ENCODE data around the gene MUC2. TPM values are rescaled to one million over a fixed set of nuclear protein-coding genes. Genes with fewer than 3 reads are reported as not detected.
"Not testable (repeated sequence)": the region's sequence is repeated elsewhere in the genome, so short reads cannot be mapped to it uniquely, and the experiment has no call there.

MUC2 gene
- total RNA-seq, 1 donor from 2014 or later = not detected

DNA sequence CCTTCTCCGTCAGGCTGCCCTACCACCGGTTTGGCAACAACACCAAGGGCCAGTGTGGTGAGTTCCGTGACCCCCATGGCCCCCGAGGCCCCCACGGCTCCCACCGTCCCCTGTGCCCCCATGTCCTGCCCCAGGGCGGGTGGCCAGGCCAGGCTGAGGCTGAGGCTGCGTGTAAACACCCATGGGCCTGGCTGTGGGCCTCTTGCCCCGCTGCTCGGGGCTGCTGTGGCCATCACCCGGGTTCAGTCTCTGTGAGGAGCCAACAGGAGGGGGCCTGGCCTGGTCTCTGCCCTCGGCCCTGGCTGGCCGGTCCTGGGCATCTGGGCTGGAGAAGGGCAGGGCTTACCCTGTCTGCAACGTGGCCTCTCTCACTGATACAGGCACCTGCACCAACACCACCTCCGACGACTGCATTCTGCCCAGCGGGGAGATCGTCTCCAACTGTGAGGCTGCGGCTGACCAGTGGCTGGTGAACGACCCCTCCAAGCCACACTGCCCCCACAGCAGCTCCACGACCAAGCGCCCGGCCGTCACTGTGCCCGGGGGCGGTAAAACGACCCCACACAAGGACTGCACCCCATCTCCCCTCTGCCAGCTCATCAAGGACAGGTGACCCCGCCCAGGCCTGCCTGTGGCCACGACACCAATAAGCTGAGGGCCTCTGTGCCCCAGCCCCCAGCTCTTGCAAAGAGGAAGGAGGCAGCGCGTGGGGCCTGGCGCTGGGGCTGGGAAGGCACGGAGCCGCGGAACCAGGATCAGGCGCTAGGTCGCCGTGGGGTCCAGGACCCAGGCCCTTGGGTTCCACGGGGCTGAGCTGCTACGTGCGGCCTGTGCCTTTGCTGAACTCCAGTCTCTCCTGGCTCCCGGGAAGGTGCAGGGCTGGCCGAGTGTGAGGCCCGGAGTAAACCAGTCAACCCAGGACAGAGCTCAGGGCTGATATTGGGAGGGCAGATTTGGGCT, 29.0 kb downstream of the MUC2 start:
- no peak for DNase-seq (ENCODE audit: low read depth, low spot score)

DNA sequence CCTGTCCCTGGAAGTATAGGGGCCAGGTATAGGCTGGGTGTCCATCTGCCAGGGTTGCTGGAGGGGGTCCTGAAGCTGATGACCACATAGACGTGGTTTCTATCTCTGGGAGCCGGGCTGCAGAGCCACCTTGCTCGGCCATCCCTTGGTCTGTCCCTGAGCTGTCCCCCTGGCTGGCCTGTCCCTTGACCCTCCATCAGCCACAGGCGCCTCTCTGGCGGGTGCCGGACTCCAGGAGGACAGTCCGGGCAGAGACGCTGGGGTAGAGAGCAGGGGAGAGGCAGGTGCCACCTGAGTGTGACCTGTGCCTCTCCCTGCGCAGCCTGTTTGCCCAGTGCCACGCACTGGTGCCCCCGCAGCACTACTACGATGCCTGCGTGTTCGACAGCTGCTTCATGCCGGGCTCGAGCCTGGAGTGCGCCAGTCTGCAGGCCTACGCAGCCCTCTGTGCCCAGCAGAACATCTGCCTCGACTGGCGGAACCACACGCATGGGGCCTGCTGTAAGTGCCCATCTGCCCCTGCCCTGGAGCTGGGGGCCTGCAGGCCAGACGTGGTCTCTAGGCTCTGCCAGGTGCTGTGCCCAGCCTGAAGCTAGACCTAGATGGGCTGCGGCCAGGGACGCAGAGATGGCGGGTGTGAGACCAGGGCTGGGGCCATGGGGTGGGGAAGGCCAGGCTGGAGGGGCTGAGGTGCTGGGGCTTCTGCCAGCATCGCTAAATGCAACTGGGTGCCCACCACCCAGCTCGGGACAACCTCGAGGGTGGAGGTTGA, 29.9 kb downstream of the MUC2 start:
- no peak for DNase-seq (ENCODE audit: low read depth, low spot score)

DNA sequence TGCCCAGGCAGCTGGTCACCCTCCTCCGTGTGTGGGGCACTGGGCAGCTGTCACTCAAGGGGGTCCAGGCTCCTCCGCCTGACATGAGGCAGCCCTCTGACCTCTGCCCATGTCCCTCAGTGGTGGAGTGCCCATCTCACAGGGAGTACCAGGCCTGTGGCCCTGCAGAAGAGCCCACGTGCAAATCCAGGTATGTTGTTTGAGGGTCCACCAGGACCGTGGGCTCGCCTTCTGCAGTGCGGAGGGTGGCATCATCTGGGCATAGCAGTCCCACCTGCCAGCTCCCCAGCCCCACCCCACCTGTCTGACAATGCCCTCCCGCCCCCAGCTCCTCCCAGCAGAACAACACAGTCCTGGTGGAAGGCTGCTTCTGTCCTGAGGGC, 30.5 kb downstream of the MUC2 start:
- no peak for DNase-seq (ENCODE audit: low read depth, low spot score)

DNA sequence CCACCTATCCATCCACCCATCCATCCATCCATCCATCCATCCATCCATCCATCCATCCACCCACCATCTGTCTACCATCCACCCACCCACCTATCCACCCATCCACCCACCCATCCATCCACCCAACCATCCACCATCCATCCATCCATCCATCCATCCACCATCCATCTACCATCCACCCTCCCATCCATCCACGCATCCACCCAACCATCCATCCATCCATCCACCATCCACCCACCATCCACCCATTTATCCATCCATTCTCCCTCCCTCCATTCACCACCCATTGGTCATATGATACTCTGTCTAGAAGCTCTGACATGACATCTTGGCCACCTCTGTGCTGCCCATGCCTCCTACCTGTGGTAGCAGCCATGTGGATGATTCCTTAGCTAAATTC, 31.7 kb downstream of the MUC2 start:
- DNase-seq (ENCODE audit: low read depth, low spot score) = no peak

- DNase-seq (ENCODE audit: low read depth, low spot score) = no peak
These were observed 32.9 kb downstream of the MUC2 start for GRCh38 chr11:1107316-1108245.

DNA sequence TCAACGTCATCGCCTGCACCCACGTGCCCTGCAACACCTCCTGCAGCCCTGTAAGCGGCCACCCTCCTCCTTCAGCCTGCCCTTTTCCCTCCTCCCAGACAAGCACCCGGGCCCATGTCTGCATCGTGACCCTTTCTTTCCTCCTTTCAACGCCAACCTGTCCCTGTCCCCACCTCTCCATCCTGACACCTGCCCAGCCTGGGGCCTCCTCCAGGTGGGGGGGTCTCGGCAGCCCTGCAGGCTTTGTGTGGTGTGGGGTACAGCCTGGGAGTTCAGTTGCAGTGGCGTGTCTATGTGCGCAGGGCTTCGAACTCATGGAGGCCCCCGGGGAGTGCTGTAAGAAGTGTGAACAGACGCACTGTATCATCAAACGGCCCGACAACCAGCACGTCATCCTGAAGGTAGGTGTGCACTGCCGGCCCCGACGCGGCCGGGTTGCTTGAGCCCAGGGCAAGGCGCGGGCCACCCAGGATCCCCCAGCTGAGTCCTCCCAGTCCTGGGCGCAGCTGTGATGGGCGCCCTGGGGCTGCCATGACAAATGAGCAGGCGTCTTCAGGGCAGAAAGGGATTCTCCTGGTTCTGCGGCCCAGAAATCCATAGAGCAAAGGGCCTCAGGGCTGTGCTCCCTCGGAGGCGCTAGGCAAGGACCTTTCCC, 33.7 kb downstream of the MUC2 start:
- DNase-seq (ENCODE audit: low read depth, low spot score) = no peak

GRCh38 chr11:1109101-1109917, 34.6 kb downstream of the MUC2 start:
- DNase-seq (ENCODE audit: low read depth, low spot score) = no peak

DNA sequence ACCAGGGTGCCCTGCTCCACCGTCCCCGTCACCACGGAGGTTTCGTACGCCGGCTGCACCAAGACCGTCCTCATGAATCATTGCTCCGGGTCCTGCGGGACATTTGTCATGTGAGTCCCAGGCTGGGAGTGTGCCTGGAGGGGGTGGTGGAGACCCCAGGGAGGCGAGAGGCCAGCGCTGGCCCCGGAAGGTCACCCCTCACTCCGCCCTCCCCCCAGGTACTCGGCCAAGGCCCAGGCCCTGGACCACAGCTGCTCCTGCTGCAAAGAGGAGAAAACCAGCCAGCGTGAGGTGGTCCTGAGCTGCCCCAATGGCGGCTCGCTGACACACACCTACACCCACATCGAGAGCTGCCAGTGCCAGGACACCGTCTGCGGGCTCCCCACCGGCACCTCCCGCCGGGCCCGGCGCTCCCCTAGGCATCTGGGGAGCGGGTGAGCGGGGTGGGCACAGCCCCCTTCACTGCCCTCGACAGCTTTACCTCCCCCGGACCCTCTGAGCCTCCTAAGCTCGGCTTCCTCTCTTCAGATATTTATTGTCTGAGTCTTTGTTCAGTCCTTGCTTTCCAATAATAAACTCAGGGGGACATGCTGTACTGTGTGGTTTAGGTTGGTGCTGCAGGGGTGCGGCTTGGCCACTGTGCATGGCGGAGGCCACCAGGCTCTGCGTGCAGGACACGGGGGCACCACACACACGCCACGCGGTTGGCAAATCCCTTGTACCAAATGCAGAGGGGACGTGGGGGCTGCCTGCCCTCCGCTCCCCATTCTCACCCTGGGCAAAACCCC, 35.4 kb downstream of the MUC2 start:
- DNase-seq (ENCODE audit: low read depth, low spot score) = no peak

DNA sequence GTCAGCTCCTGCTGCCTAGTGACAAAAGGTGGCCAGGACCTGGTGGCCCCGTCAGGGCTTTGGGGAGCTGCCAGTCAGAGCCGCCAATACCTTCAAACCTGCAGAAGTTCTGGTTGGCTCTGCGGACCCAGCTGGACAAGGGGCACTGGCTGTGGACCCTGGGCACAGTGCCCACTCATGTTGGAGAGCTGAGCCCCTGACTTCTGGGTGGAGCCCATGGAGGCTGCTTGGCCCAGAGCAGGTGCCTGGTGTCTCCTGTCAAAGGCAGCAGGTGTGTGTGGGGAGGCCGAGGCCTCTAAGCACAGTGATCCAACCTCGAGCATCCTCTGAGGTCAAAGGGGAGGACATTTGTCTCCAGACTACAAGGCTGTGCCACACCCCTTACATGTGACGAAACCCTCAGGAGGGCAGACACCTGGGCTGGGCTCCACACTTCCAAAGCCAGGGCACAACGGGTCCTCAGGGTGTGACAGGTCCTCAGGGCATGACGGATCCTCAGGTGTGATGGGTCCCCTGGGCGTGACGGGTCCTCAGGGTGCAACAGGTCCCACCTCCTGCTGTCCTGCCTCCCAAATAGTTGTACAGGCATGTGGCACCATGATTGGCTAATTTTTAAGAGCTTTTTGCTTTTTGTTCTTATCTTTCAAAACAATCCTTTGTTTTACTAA, 37.0 kb downstream of the MUC2 start:
- no peak for DNase-seq (ENCODE audit: low read depth, low spot score)

GRCh38 chr11:1112351-1113191, 37.9 kb downstream of the MUC2 start:
- no peak for DNase-seq (ENCODE audit: low read depth, low spot score)

DNA sequence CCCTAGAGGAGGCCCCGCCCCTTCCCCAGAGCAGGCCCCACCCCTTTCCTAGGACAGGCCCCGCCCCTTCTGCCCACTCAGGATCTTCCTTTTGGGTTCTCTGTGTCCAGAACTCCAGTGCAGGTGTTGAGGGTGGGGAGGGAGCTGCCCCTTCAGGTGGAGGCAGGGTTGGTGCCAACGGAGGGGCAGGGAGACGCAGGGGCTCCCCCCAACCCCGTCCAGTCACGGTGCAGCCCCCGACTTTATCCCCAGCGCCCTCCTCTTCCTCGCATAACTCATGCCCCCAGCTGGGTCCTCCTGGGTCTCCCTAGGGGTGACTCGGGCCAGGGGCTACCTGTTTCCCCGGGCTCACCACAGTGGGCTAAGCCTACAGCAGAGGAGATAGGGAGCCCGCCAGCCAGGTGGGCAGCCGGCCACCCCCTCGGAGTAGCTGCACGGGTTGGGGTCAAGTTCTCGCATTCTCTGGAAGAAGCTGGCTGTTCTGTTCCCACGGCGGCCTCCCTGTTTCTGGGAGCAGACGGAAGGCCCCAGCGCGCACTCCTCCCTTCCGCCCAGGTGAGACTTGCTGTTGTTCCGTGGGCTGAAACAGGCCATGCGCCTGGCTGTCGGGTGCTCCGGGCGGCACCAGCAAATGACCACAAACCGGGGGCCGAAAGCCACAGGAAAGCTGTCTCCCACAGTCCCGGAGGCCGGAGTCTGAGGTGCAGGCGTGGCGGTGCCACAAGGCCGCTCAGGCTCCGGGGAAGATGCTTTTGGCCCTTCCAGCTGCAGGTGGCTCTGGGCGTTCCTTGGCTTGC, 38.9 kb downstream of the MUC2 start:
- no peak for DNase-seq (ENCODE audit: low read depth, low spot score)

DNA sequence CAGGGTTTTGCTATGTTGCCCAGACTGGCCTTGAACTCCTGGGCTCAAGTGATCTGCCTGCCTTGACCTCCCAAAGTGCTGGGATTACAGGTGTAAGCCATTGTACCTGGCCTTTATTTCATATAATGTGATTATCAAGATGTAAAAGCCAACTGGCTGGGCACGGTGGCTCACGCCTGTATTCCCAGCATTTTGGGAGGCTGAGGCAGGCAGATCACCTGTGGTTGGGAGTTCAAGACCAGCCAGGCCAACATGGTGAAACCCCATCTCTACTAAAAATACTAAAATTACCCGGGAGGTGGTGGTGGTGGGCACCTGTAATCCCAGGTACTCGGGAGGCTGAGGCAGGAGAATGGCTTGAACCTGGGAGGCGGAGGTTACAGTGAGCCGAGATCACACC, 40.6 kb downstream of the MUC2 start:
- DNase-seq (ENCODE audit: low read depth, low spot score) = not testable (repeated sequence)

GRCh38 chr11:1116104-1116503, 41.4 kb downstream of the MUC2 start:
- DNase-seq (ENCODE audit: low read depth, low spot score) = no peak

DNA sequence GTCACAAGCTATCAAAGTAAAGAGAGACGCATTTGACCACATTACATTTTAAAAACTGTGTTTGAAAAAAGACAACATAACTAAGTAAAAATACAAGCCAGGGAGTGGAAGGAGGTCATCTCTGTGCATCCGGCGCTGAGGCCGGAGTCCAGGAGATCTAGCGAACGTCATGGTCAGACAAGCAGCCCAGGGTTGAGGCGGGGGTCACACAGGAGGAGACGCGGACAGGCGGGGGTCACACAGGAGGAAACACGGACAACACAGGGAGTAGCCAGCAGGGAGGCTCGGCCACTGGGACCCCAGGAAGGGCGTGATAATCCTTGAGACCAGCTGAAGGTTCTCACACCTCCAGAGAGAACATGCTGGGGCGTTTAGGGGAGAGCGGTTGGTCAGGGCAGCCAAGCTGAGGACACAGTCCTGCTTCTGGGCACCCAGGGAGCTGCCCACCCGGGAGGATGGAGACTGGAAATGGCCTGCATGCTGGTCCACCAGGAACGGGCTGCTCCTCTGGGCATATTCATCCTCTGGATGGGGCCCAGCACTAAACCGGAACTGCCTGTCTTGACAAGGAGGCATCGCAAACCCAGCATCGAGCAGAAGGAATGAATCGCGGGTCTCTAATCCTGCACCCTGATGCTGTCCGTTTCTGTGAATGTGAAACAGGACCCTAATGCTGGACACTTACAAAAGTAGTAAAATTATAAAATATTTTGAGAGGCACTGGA, 42.2 kb downstream of the MUC2 start:
- DNase-seq (ENCODE audit: low read depth, low spot score) = no peak

DNA sequence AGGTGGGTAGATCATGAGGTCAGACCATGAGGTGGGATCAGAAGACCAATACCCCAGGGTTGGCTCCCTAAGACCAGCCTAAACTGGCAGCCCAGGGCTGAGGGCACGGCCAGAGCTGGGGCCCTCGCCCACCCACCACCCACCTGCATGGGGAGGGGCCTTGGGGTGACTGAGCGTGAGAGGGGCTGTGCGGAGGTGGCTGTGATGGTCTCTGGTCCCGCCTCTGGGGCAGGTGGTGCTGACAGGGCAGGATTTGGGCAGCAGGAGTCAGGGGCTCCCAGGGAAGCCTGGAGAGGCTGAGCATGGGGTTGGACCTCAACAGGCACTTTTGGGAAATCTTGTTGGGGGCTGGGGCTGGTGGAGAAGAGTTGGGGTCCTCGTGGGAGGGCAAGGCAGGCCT, 43.3 kb downstream of the MUC2 start:
- no peak for DNase-seq (ENCODE audit: low read depth, low spot score)
